Gastrocnemius medialis (tissue), 4 donors: ENCODE data around the gene RPL38. TPM values are rescaled to one million over a fixed set of nuclear protein-coding genes. Genes with fewer than 3 reads are reported as not detected.
A peak's percentile ranks its signal among the peaks of the same experiment; 100 is the strongest.

Experiments
- ATAC-seq, 2 donors: fragments of 150-250 bp; one replicate each; pipeline ENCODE4 v1.9.1; 2016
- DNase-seq, 2 donors: peaks; one replicate each; pipeline ENCODE4 v3.0.0-alpha.2; 2019
- H3K27ac ChIP-seq, 4 donors: fragments of 200-600 bp; sonication (generic); 1 replicate in 1 of 4; 2 replicates in 3 of 4; pipeline ENCODE4 v1.5.1; 2016 to 2018; ENCODE audit warnings: mild to moderate bottlenecking in 2 of 4, moderate library complexity in 1 of 4
- H3K27me3 ChIP-seq, 3 donors: fragments of 200-600 bp; sonication (generic) in 2 of 3; 1 replicate in 1 of 3; 2 replicates in 2 of 3; pipeline versions ENCODE4 v1.5.1 to v1.6.0; 2016 to 2019; ENCODE audit warnings: mild to moderate bottlenecking in 1 of 3, moderate library complexity in 1 of 3
- H3K36me3 ChIP-seq, 2 donors: fragments of 200-600 bp; sonication (generic) in 1 of 2; one replicate each; pipeline ENCODE4 v1.5.1; 2017 to 2018
- H3K4me1 ChIP-seq, 2 donors: fragments of 200-600 bp; sonication (generic) in 1 of 2; one replicate each; pipeline ENCODE4 v1.5.1; 2016 to 2017; ENCODE audit warnings: mild to moderate bottlenecking in 2 of 2
- H3K4me3 ChIP-seq, 4 donors: fragments of 200-600 bp; sonication (generic) in 3 of 4; 1 replicate in 1 of 4; 2 replicates in 3 of 4; pipeline ENCODE4 v1.5.1; 2016 to 2019; ENCODE audit warnings: mild to moderate bottlenecking in 2 of 4
- H3K9me3 ChIP-seq, 3 donors: fragments of 200-600 bp; sonication (generic) in 2 of 3; 1 replicate in 1 of 3; 2 replicates in 2 of 3; pipeline ENCODE4 v1.5.1; 2016 to 2019
- POLR2A ChIP-seq, 2 donors: fragments of 450-650 bp; IDR thresholded peaks; one replicate each; pipeline ENCODE4 v1.6.1; 2017; ENCODE audit warnings: antibody characterized with exemption in 2 of 2, mild to moderate bottlenecking in 2 of 2, moderate library complexity in 2 of 2
- in situ Hi-C, 4 donors: fragments of 200-750 bp; cut with MboI; loops; one replicate each; pipeline versions ENCODE4 v1.15.0 to v1.8.0; 2017; ENCODE audit warnings: low sequenced_read_pairs in 4 of 4
- intact Hi-C: fragments of 100-400 bp; cut with DNase I; formaldehyde crosslinking; loops from one replicate; pipeline ENCODE4 v1.15.1; 2023; ENCODE audit warnings: low total_unique reads
- total RNA-seq, 4 donors: library from RNA; depleted of rRNA; stranded (reverse); fragments of >200 nt; gene quantifications; one replicate each; pipeline versions ENCODE4 v1.1.0 to v1.2.3, GENCODE V29; 2016
- TF ChIP-seq, protein P1 (sequence below), 5 experiments: fragments of 450-650 bp in 3 of 5; fragments of 200-600 bp in 2 of 5; sonication (generic) in 2 of 5; IDR thresholded peaks in 4 of 5; conservative IDR thresholded peaks in 1 of 5; 1 replicate in 4 of 5; 2 replicates in 1 of 5; pipeline ENCODE4 v1.5.1; 2016 to 2019; ENCODE audit warnings: antibody characterized with exemption in 5 of 5, mild to moderate bottlenecking in 3 of 5, moderate library complexity in 3 of 5

RPL38 gene
- total RNA-seq, 4 donors from 2014 or later = 346 to 472 (median 443) TPM

DNA sequence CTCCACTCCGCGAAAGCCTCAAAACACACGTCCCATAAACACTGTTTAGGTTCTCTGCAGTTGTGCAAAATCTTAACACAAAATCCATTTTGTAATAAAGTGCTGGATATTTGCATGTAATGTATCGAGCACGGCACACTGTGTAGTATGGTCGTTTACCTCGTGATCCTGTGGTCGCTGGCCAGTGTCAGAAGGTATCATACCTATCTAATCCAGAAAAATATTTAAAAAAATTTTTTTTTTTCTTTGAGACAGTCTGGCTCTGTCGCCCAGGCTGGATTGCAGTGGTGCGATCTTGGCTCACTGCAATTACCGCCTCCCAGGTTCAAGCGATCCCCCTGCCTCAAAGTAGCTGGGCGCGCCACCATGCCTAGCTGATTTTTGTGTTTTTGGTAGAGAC is 996 bp downstream of the RPL38 start:
- peaks cover 29 to 40% of the 10 kb centered on the region in 2 donors for H3K4me1 ChIP-seq
- intact Hi-C loops (no loop called here), in situ Hi-C loops (loop anchor here in 3 of 4 donors (10.0 to 25.0 kb wide), 3 partner anchors 158 to 283 kb away; partner anchors contain the start of genes BTBD17 (in 3 of the 3) and GPR142 (in 3 of the 3))
- H3K36me3 ChIP-seq = peaks cover 0 to 46% of the 10 kb centered on the region in 2 donors
- no peak for TF ChIP-seq POLR2A (IDR thresholded peaks at IDR 0.05)
- TF ChIP-seq, protein P1, sequence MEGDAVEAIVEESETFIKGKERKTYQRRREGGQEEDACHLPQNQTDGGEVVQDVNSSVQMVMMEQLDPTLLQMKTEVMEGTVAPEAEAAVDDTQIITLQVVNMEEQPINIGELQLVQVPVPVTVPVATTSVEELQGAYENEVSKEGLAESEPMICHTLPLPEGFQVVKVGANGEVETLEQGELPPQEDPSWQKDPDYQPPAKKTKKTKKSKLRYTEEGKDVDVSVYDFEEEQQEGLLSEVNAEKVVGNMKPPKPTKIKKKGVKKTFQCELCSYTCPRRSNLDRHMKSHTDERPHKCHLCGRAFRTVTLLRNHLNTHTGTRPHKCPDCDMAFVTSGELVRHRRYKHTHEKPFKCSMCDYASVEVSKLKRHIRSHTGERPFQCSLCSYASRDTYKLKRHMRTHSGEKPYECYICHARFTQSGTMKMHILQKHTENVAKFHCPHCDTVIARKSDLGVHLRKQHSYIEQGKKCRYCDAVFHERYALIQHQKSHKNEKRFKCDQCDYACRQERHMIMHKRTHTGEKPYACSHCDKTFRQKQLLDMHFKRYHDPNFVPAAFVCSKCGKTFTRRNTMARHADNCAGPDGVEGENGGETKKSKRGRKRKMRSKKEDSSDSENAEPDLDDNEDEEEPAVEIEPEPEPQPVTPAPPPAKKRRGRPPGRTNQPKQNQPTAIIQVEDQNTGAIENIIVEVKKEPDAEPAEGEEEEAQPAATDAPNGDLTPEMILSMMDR (IDR thresholded peaks at IDR 0.05 in 4 of 5, conservative IDR thresholded peaks at IDR 0.05 in 1 of 5) = no peak
- no peaks in the 10 kb centered on the region for H3K9me3 ChIP-seq
- H3K27ac ChIP-seq = peak overlapping the region; percentile 87 to 89 (median 88)
- H3K4me3 ChIP-seq = peak overlapping the region; percentile 80 to 93 (median 87)
- H3K27me3 ChIP-seq = peaks cover 0 to 13% (median 0%) of the 10 kb centered on the region in 3 donors
- DNase-seq (no peak), ATAC-seq (no peak)

DNA sequence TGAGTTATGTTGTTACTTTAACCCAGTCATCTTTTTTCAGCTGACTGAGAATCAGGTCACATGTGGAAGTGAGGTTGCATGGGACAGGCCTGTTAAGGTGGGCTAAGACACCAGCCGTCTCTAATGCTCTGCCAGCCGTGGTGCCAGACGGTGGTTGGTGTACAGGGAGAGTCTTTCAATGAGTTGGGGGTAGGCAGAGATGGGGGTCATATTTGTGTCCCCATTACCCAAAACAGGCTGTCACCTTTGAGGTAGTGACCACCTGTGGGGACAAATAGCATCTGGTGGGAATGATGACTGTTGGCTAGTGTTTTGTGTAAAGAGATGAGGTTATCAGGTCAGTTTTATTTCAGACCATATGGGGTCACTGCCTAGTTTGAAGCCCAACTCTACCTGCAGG is 1.8 kb downstream of the RPL38 start:
- Histone ChIP-seq H3K4me3 (peak overlapping the region in 2 of 4 donors; percentile 82 to 93), H3K4me1 (peaks cover 33 to 42% of the 10 kb centered on the region in 2 donors), H3K27ac (peak overlapping the region in 3 of 4 donors; percentile 87 to 89 (median 88)), H3K36me3 (peaks cover 0 to 53% of the 10 kb centered on the region in 2 donors), H3K27me3 (peaks cover 0 to 7% (median 0%) of the 10 kb centered on the region in 3 donors), H3K9me3 (no peaks in the 10 kb centered on the region)
- DNase-seq (no peak), ATAC-seq (no peak)
- intact Hi-C loops = no loop called here
- in situ Hi-C loops = loop anchor here in 3 of 4 donors (10.0 to 25.0 kb wide), 3 partner anchors 157 to 282 kb away; partner anchors contain the start of genes BTBD17 (in 3 of the 3) and GPR142 (in 3 of the 3)
- TF ChIP-seq POLR2A (IDR thresholded peaks at IDR 0.05) = no peak
- TF ChIP-seq, protein P1 (IDR thresholded peaks at IDR 0.05 in 4 of 5, conservative IDR thresholded peaks at IDR 0.05 in 1 of 5) = no peak

DNA sequence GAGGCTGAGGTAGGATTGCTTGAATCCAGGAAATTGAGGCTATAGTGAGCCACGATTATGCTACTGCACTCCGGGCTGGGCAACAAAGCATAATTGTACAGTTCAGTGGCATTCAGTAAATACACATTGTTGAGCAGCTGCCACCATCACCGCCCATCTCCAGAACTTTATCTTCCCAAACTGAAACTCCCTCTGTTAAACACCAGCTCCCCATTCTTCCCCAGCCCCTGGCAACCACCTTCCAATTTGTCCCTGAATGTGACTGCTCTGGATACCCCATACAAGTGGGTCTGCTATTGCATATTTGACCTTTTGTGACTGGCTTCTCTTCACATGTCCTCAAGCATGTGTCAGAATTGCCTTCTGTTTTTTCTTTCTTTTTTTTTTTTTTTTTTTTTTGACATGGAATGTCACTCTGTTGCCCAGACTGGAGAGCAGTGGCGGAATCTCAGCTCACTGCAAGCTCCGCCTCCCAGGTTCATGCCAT is 2.9 kb downstream of the RPL38 start:
- intact Hi-C loops (no loop called here), in situ Hi-C loops (loop anchor here in 3 of 4 donors (10.0 to 25.0 kb wide), 3 partner anchors 156 to 281 kb away; partner anchors contain the start of genes BTBD17 (in 3 of the 3) and GPR142 (in 3 of the 3))
- Histone ChIP-seq H3K4me1 (peaks cover 42 to 52% of the 10 kb centered on the region in 2 donors), H3K9me3 (no peaks in the 10 kb centered on the region), H3K36me3 (peaks cover 0 to 53% of the 10 kb centered on the region in 2 donors), H3K27ac (peak overlapping the region in 1 of 4 donors; percentile 1), H3K27me3 (no peaks in the 10 kb centered on the region), H3K4me3 (no peak overlapping the region)
- TF ChIP-seq POLR2A (IDR thresholded peaks at IDR 0.05) = no peak
- TF ChIP-seq, protein P1 (IDR thresholded peaks at IDR 0.05 in 4 of 5, conservative IDR thresholded peaks at IDR 0.05 in 1 of 5) = no peak
- no peak for DNase-seq
- ATAC-seq = no peak

DNA sequence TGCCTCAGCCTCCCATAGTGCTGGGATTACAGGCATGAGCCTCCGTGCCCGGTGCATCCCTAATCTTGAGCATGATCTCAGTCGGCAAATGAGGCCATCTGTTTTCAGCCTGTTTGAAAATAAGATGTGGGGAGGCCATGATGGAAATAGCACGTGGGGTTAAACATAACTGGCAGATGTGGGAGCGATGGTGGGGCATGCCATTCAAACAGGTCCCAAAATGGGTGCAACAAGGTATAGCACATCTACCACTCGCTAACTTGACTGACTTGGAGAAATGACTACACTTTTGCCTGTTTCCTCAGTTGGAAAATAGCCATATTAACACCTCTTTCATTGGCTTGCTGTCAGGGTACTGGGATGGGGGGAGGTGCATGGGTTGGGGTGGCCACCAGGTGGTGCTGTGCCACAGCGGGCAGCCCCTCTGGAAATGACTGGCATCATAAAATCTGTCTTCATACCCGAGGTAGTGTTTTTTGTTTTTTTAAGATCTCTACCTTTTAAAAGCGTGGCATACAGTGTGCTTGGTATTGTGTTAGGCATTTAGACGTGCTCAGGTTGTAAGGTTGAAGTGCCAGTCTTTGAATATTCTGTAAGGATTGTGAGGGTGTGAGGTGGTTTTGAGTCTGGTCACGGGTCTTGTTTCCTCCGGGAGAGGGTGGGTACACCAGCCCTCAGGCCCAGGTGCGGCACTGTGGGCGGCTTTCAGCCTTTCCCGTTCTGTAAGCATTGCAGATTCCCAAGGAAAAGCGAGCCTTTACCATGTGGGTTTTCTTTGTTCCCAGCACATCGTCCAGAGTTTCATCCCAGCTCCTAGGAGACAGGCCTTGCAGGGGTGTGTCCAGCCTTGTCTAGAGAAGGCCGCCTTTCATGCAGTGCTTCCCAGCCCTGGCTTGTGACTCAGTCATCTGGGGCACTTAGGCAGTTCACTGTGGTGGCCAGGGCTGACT is 7.0 kb downstream of the RPL38 start:
- Histone ChIP-seq H3K27me3 (no peaks in the 10 kb centered on the region), H3K4me1 (peaks cover 63 to 74% of the 10 kb centered on the region in 2 donors), H3K9me3 (no peaks in the 10 kb centered on the region), H3K27ac (peak overlapping the region; percentile 22 to 93 (median 70)), H3K36me3 (peaks cover 0 to 45% of the 10 kb centered on the region in 2 donors), H3K4me3 (no peak overlapping the region)
- DNase-seq (peak in 1 of 2 donors; percentile 68), ATAC-seq (no peak)
- in situ Hi-C loops = loop anchor here in 3 of 4 donors (5.0 to 25.0 kb wide), 4 partner anchors 87 to 277 kb away; partner anchors contain the start of genes BTBD17 (in 1 of the 3) and GPR142 (in 1 of the 3)
- intact Hi-C loops = loop anchor here (2.0 to 10.0 kb wide), 6 partner anchors 86 to 662 kb away; partner anchors contain the start of genes BTBD17, FDXR, GPR142 and NAT9
- TF ChIP-seq POLR2A (IDR thresholded peaks at IDR 0.05) = no peak
- TF ChIP-seq, protein P1 (IDR thresholded peaks at IDR 0.05 in 4 of 5, conservative IDR thresholded peaks at IDR 0.05 in 1 of 5) = peak; percentile 90 to 98 (median 91)
